ENCODE data around the gene CSMD2. TPM values are rescaled to one million over a fixed set of nuclear protein-coding genes. Genes with fewer than 3 reads are reported as not detected.

The CSMD2 gene
- polyA plus RNA-seq, 1 experiment, result 2.3 TPM

- no peak for DNase-seq (ENCODE audit: low read depth, low spot score)
- H3K9me3 ChIP-seq (ENCODE audit: control insufficient read depth, insufficient read depth, low read length), result peaks cover 6% of the 10 kb centered on the region; the same call in 1 of the 2 replicates
- ChIA-PET CTCF (interaction anchor here (0.9 to 2.2 kb wide), 2 partner anchors 35 to 38 kb away, joined by 3 to 13 read pairs; no protein-coding TSS in a partner anchor), POLR2A (no interaction called here)
- no peaks in the 10 kb centered on the region for H3K27me3 ChIP-seq (ENCODE audit: control insufficient read depth, insufficient read depth, low read length)
- TF ChIP-seq CTCF (IDR thresholded peaks at IDR 0.05; ENCODE audit: low read depth, low read length), result no peak
- H3K27ac ChIP-seq (ENCODE audit: low read depth, low read length), result no peak overlapping the region
- H3K4me3 ChIP-seq (ENCODE audit: low read depth, low read length), result no peak overlapping the region
These were observed 496.3 kb downstream of the CSMD2 start for GRCh38 chr1:33668695-33669094.

- no peak overlapping the region for H3K4me3 ChIP-seq (ENCODE audit: low read depth, low read length)
- no peak for TF ChIP-seq CTCF (IDR thresholded peaks at IDR 0.05; ENCODE audit: low read depth, low read length)
- H3K9me3 ChIP-seq (ENCODE audit: control insufficient read depth, insufficient read depth, low read length), result peaks cover 6% of the 10 kb centered on the region; the same call in 1 of the 2 replicates
- H3K27me3 ChIP-seq (ENCODE audit: control insufficient read depth, insufficient read depth, low read length), result no peaks in the 10 kb centered on the region
- DNase-seq (ENCODE audit: low read depth, low spot score), result no peak
- ChIA-PET CTCF (interaction anchor here (0.5 to 2.2 kb wide), 4 partner anchors 34 to 346 kb away, joined by 3 to 13 read pairs (median 3); no protein-coding TSS in a partner anchor), POLR2A (no interaction called here)
- H3K27ac ChIP-seq (ENCODE audit: low read depth, low read length), result no peak overlapping the region
These were observed 497.4 kb downstream of the CSMD2 start for GRCh38 chr1:33667386-33668282.

GRCh38 chr1:33666616-33667015 lies 498.4 kb downstream of the CSMD2 start:
- ChIA-PET CTCF (no interaction called here), POLR2A (no interaction called here)
- DNase-seq (ENCODE audit: low read depth, low spot score), result no peak
- Histone ChIP-seq H3K4me3 (ENCODE audit: low read depth, low read length) (no peak overlapping the region), H3K9me3 (ENCODE audit: control insufficient read depth, insufficient read depth, low read length) (0 out of 2 replicates have a peak, but pooled peaks cover 2% of the 10 kb centered on the region), H3K27ac (ENCODE audit: low read depth, low read length) (no peak overlapping the region), H3K27me3 (ENCODE audit: control insufficient read depth, insufficient read depth, low read length) (no peaks in the 10 kb centered on the region)
- no peak for TF ChIP-seq CTCF (IDR thresholded peaks at IDR 0.05; ENCODE audit: low read depth, low read length)

GRCh38 chr1:33661811-33662454 lies 503.1 kb downstream of the CSMD2 start:
- CTCF ChIA-PET, result interaction anchor here (0.6 to 1.5 kb wide), 5 partner anchors 17 to 1190 kb away, joined by 3 to 6 read pairs (median 3); no protein-coding TSS in a partner anchor
- H3K9me3 ChIP-seq (ENCODE audit: control insufficient read depth, insufficient read depth, low read length), result no peaks in the 10 kb centered on the region
- no peak overlapping the region for H3K4me3 ChIP-seq (ENCODE audit: low read depth, low read length)
- TF ChIP-seq CTCF (IDR thresholded peaks at IDR 0.05; ENCODE audit: low read depth, low read length), result no peak
- peak overlapping the region; percentile 13 for H3K27ac ChIP-seq (ENCODE audit: low read depth, low read length)
- H3K27me3 ChIP-seq (ENCODE audit: control insufficient read depth, insufficient read depth, low read length), result no peaks in the 10 kb centered on the region
- no peak for DNase-seq (ENCODE audit: low read depth, low spot score)
- POLR2A ChIA-PET, result no interaction called here
